H1 (cell line): ENCODE results near the gene HBD. TPM values are rescaled to one million over a fixed set of nuclear protein-coding genes. Genes with fewer than 3 reads are reported as not detected.

Source experiments
- CTCF ChIA-PET: fragments of 300-600 bp; sonication (Branson Sonifier 250); formaldehyde crosslinking; loops from one replicate; lab custom pipeline; 2021; ENCODE audit not compliant: partially characterized antibody; lab: Charles Lee
- POLR2A ChIA-PET: fragments of 300-600 bp; sonication (Branson Sonifier 250); formaldehyde crosslinking; loops from one replicate; lab custom pipeline; 2021; ENCODE audit warnings: inconsistent platforms; ENCODE audit not compliant: partially characterized antibody; lab: Charles Lee
- DNase-seq, 2 experiments: peaks; one replicate each; pipeline versions ENCODE4 v3.0.0 to v3.0.0-alpha.2; 2010 to 2022; ENCODE audit warnings: low spot score in 2 of 2, low read depth in 1 of 2, mixed read lengths in 1 of 2
- FAIRE-seq: peaks from 2 replicates; lab custom pipeline; 2011; peaks lifted over from hg19 to GRCh38; lab: Jason Lieb, UNC
- H2AFZ ChIP-seq: 2 replicates; pipeline ENCODE4 v1.8.1; 2012; ENCODE audit warnings: low read length, inconsistent platforms
- H2AK5ac ChIP-seq: 2 replicates; pipeline ENCODE4 v1.6.1; 2013; ENCODE audit warnings: low read depth, low read length
- H2BK120ac ChIP-seq: replicated peaks from 2 replicates; pipeline ENCODE3; 2013; ENCODE audit warnings: low read depth, low read length, inconsistent platforms
- H2BK12ac ChIP-seq: 2 replicates; pipeline ENCODE4 v1.6.1; 2013; ENCODE audit warnings: low read depth, low read length
- H2BK15ac ChIP-seq: 2 replicates; pipeline ENCODE4 v1.6.1; 2013; ENCODE audit warnings: low read length
- H2BK20ac ChIP-seq: 2 replicates; pipeline ENCODE4 v1.6.1; 2013; ENCODE audit warnings: low read length
- H2BK5ac ChIP-seq: 2 replicates; pipeline ENCODE4 v1.6.1; 2013; ENCODE audit warnings: low read depth, low read length
- H3K14ac ChIP-seq: 2 replicates; pipeline ENCODE4 v1.6.1; 2013; ENCODE audit warnings: inconsistent platforms; ENCODE audit not compliant: insufficient read length
- H3K18ac ChIP-seq: 2 replicates; pipeline ENCODE4 v1.6.1; 2013; ENCODE audit warnings: low read length; ENCODE audit errors: extremely low read depth
- H3K23ac ChIP-seq: 2 replicates; pipeline ENCODE4 v1.6.1; 2013; ENCODE audit warnings: inconsistent platforms; ENCODE audit not compliant: insufficient read length
- H3K23me2 ChIP-seq: 2 replicates; pipeline ENCODE4 v1.6.1; 2013; ENCODE audit warnings: low read depth, low read length
- H3K27ac ChIP-seq: 2 replicates; pipeline ENCODE4 v1.6.1; 2011; ENCODE audit warnings: low read depth, low read length, inconsistent platforms
- H3K27me3 ChIP-seq, 4 experiments: replicated peaks in 1 of 4; 1 replicate in 1 of 4; 2 replicates in 3 of 4; pipeline versions ENCODE4 v1.6.1 to v1.8.1; 2011 to 2013; ENCODE audit warnings: low read length in 3 of 4, mild to moderate bottlenecking in 3 of 4, inconsistent platforms in 2 of 4, mixed read lengths in 2 of 4, moderate library complexity in 1 of 4; ENCODE audit not compliant: control insufficient read depth in 3 of 4, insufficient read depth in 3 of 4; ENCODE audit errors: extremely low read depth in 1 of 4
- H3K36me3 ChIP-seq, 4 experiments: 2 replicates each; pipeline versions ENCODE4 v1.6.1 to v1.8.1; 2011 to 2013; ENCODE audit warnings: mild to moderate bottlenecking in 4 of 4, low read length in 3 of 4, moderate library complexity in 2 of 4, control low read depth in 1 of 4, inconsistent platforms in 1 of 4; ENCODE audit not compliant: insufficient read depth in 4 of 4, control insufficient read depth in 2 of 4
- H3K4ac ChIP-seq: replicated peaks from 2 replicates; pipeline ENCODE3; 2013; ENCODE audit warnings: low read length, low read depth, mixed read lengths, inconsistent platforms; ENCODE audit not compliant: insufficient read length
- H3K4me1 ChIP-seq, 4 experiments: replicated peaks in 1 of 4; 1 replicate in 1 of 4; 2 replicates in 3 of 4; pipeline versions ENCODE4 v1.6.1 to v1.8.1; 2011 to 2013; ENCODE audit warnings: low read length in 3 of 4, inconsistent platforms in 2 of 4, mixed read lengths in 1 of 4; ENCODE audit not compliant: insufficient read depth in 4 of 4, control insufficient read depth in 3 of 4
- H3K4me2 ChIP-seq, 2 experiments: 2 replicates each; pipeline versions ENCODE4 v1.6.1 to v1.8.1; 2011 to 2013; ENCODE audit warnings: low read depth in 2 of 2, low read length in 2 of 2, control low read depth in 1 of 2, inconsistent platforms in 1 of 2, mild to moderate bottlenecking in 1 of 2; ENCODE audit not compliant: insufficient read depth in 1 of 2
- H3K4me3 ChIP-seq, 4 experiments: fragments of 200-600, 300-600 bp in 1 of 4; sonication (generic), shearing (Covaris generic), sonication (Bioruptor Twin) in 1 of 4; 2 replicates each; pipeline versions ENCODE4 v1.5.1 to v1.8.1; 2011 to 2016; ENCODE audit warnings: low read length in 4 of 4, low read depth in 3 of 4, control low read depth in 2 of 4, inconsistent platforms in 2 of 4, mild to moderate bottlenecking in 2 of 4, mixed read lengths in 1 of 4, moderate library complexity in 1 of 4; ENCODE audit not compliant: insufficient read depth in 2 of 4; ENCODE audit errors: extremely low read depth in 1 of 4
- H3K56ac ChIP-seq: replicated peaks from 2 replicates; pipeline ENCODE3; 2013; ENCODE audit warnings: low read depth, mild to moderate bottlenecking, mixed read lengths, low read length, inconsistent platforms; ENCODE audit not compliant: insufficient read length
- H3K79me1 ChIP-seq: 2 replicates; pipeline ENCODE4 v1.6.1; 2013; ENCODE audit warnings: low read depth, low read length, control low read depth
- H3K79me2 ChIP-seq, 2 experiments: 2 replicates each; pipeline versions ENCODE4 v1.6.1 to v1.8.1; 2012 to 2013; ENCODE audit warnings: low read length in 2 of 2, mild to moderate bottlenecking in 2 of 2, inconsistent platforms in 1 of 2; ENCODE audit not compliant: insufficient read depth in 2 of 2, control insufficient read depth in 1 of 2
- H3K9ac ChIP-seq, 4 experiments: replicated peaks in 1 of 4; 1 replicate in 1 of 4; 2 replicates in 3 of 4; pipeline versions ENCODE4 v1.6.1 to v1.8.1; 2011 to 2013; ENCODE audit warnings: low read depth in 3 of 4, low read length in 3 of 4, control low read depth in 2 of 4, mild to moderate bottlenecking in 2 of 4, moderate library complexity in 2 of 4, inconsistent platforms in 1 of 4; ENCODE audit errors: extremely low read depth in 1 of 4
- H3K9me3 ChIP-seq, 2 experiments: 2 replicates each; pipeline versions ENCODE4 v1.6.1 to v1.8.1; 2012 to 2013; ENCODE audit warnings: mild to moderate bottlenecking in 2 of 2, moderate library complexity in 2 of 2, control low read depth in 1 of 2, inconsistent platforms in 1 of 2, low read depth in 1 of 2, low read length in 1 of 2, mixed read lengths in 1 of 2; ENCODE audit not compliant: insufficient read depth in 2 of 2
- H4K20me1 ChIP-seq, 2 experiments: replicated peaks in 1 of 2; 2 replicates each; pipeline versions ENCODE3 to v1.8.1; 2011 to 2013; ENCODE audit warnings: inconsistent platforms in 2 of 2, low read length in 2 of 2, mild to moderate bottlenecking in 1 of 2; ENCODE audit not compliant: insufficient read depth in 2 of 2, control insufficient read depth in 1 of 2
- H4K5ac ChIP-seq: 2 replicates; pipeline ENCODE4 v1.6.1; 2013; ENCODE audit warnings: low read length, low read depth, mixed read lengths, inconsistent platforms; ENCODE audit not compliant: insufficient read length
- H4K8ac ChIP-seq: 2 replicates; pipeline ENCODE4 v1.8.0; 2013; ENCODE audit warnings: mild to moderate bottlenecking, moderate library complexity, low read length, inconsistent platforms; ENCODE audit not compliant: insufficient read depth; ENCODE audit errors: extremely low read depth
- H4K91ac ChIP-seq: replicated peaks from 2 replicates; pipeline ENCODE3; 2013; ENCODE audit warnings: low read length, mixed read lengths, inconsistent platforms; ENCODE audit not compliant: insufficient read length
- ASH2L ChIP-seq: fragments of 200-600, 300-600 bp; sonication (generic); IDR thresholded peaks from one replicate; pipeline ENCODE4 v1.7.1; 2017; ENCODE audit warnings: low read length
- ATF2 ChIP-seq: IDR thresholded peaks from 2 replicates; pipeline ENCODE4 v1.6.1; 2012; ENCODE audit warnings: low read length, inconsistent platforms
- BCL11A ChIP-seq, 2 experiments: IDR thresholded peaks; one replicate each; pipeline ENCODE4 v1.6.1; 2011; ENCODE audit warnings: low read depth in 2 of 2, low read length in 2 of 2, mild to moderate bottlenecking in 2 of 2
- JUND ChIP-seq: IDR thresholded peaks from 2 replicates; pipeline ENCODE4 v1.6.1; 2011; ENCODE audit warnings: mild to moderate bottlenecking, improper control_type of control experiment, low read length
- KDM4A ChIP-seq: IDR thresholded peaks from one replicate; pipeline ENCODE4 v1.7.1; 2012; ENCODE audit warnings: low read depth, mild to moderate bottlenecking, moderate library complexity, low read length, inconsistent platforms; ENCODE audit not compliant: severe bottlenecking
- PHF8 ChIP-seq: fragments of 200-600 bp; sonication (generic); conservative IDR thresholded peaks from 2 replicates; pipeline ENCODE4 v1.7.1; 2012; ENCODE audit warnings: low read depth, mild to moderate bottlenecking, inconsistent platforms, low read length, moderate library complexity
- POU5F1 ChIP-seq: IDR thresholded peaks from 2 replicates; pipeline ENCODE4 v1.6.1; 2011; ENCODE audit warnings: low read depth, mild to moderate bottlenecking, low read length, moderate library complexity
- SIN3A ChIP-seq, 2 experiments: IDR thresholded peaks in 1 of 2; conservative IDR thresholded peaks in 1 of 2; 2 replicates each; pipeline ENCODE4 v1.6.1; 2011 to 2012; ENCODE audit warnings: low read length in 2 of 2, improper control_type of control experiment in 1 of 2, low read depth in 1 of 2, mild to moderate bottlenecking in 1 of 2
- TEAD4 ChIP-seq: IDR thresholded peaks from 2 replicates; pipeline ENCODE4 v1.6.1; 2012; ENCODE audit warnings: low read depth, low read length, inconsistent platforms, mixed read lengths
- ZNF274 ChIP-seq: IDR thresholded peaks from 2 replicates; pipeline ENCODE4 v1.7.0; 2012; ENCODE audit warnings: low read length, borderline replicate concordance; ENCODE audit errors: extremely low read depth
- WGBS, 2 experiments: shearing (Covaris generic) in 1 of 2; methylation state at CpG; one replicate each; pipeline versions ENCODE4 v1.1.6 to v1.1.7; 2013 to 2015; ENCODE audit warnings: low lambda C conversion rate in 2 of 2, mixed read lengths in 2 of 2, inconsistent platforms in 1 of 2, low coverage in 1 of 2, missing lambda C conversion rate in 1 of 2; ENCODE audit not compliant: insufficient replicate concordance in 2 of 2, insufficient coverage in 1 of 2, insufficient read length in 1 of 2; ENCODE audit errors: extremely low coverage in 1 of 2, missing lambda C conversion rate in 1 of 2; 5-methylcytosine and 5-hydroxymethylcytosine counted together
- polyA plus RNA-seq, 7 experiments: library from polyadenylated mRNA; depleted of rRNA in 3 of 7; stranded (reverse) in 5 of 7; unstranded in 2 of 7; fragments of >200 nt in 5 of 7; fragments of 200-250 nt in 2 of 7; gene quantifications; 1 replicate in 5 of 7; 2 replicates in 1 of 7; 4 replicates in 1 of 7; pipeline versions ENCODE4 v1.2.1 to v1.2.3, GENCODE V29; 2011 to 2013; ENCODE audit warnings: missing spikeins in 2 of 7, mixed read lengths in 2 of 7
- total RNA-seq: library from RNA; stranded (reverse); fragmentation: NEBNext Ultra II Directional; extraction: Animal tissue kit (Norgen Biotek cat#: 25700); gene quantifications from 2 replicates; pipeline ENCODE4 v1.2.1, GENCODE V29; 2021

The HBD gene
- total and polyA plus RNA-seq, 2 of the 8 experiments (the other 6 are each of a cell fraction or from before 2014, with no cell fraction given) = not detected

- no peaks in the 10 kb centered on the region for H3K79me1 ChIP-seq
- no peak overlapping the region for H3K4me3 ChIP-seq
- no peaks in the 10 kb centered on the region; a peak in 1 of 7 replicates for H3K27me3 ChIP-seq
- no peak overlapping the region for H3K27ac ChIP-seq
- no peak overlapping the region for H3K18ac ChIP-seq
- no peak overlapping the region for H3K56ac ChIP-seq
- FAIRE-seq = no peak
- no peaks in the 10 kb centered on the region for H3K23me2 ChIP-seq
- H2AFZ ChIP-seq = no peak overlapping the region
- no peak overlapping the region for H3K4me2 ChIP-seq
- H3K9me3 ChIP-seq = no peaks in the 10 kb centered on the region
- H2BK5ac ChIP-seq = no peak overlapping the region
- no peak for TF ChIP-seq BCL11A (IDR thresholded peaks at IDR 0.05; ENCODE audit: low read depth in 2 of 2, low read length in 2 of 2)
- no peak for TF ChIP-seq ATF2
- no peak for TF ChIP-seq POU5F1
- no peak for TF ChIP-seq JUND
- no peak for TF ChIP-seq ZNF274
- no peak for TF ChIP-seq SIN3A (conservative IDR thresholded peaks at IDR 0.05 in 1 of 2, IDR thresholded peaks at IDR 0.05 in 1 of 2; ENCODE audit: low read depth in 1 of 2, low read length in 2 of 2)
- no peak for TF ChIP-seq TEAD4
- TF ChIP-seq KDM4A = no peak
- TF ChIP-seq ASH2L = no peak
- no peak for TF ChIP-seq PHF8
- no peak overlapping the region for H2BK12ac ChIP-seq
- CTCF ChIA-PET = interaction anchor here (1.3 to 1.9 kb wide), 2 partner anchors 13 to 44 kb away, joined by 3 to 4 read pairs; no protein-coding TSS in a partner anchor
- H3K14ac ChIP-seq = no peak overlapping the region
- no peaks in the 10 kb centered on the region for H3K79me2 ChIP-seq
- DNase-seq = no peak
- no peak overlapping the region for H3K4ac ChIP-seq
- H3K4me1 ChIP-seq = no peaks in the 10 kb centered on the region
- 87% methylated on average over 6 of the region's 6 CpGs; no CpG with 5 or more reads in 1 of the 2 experiments for WGBS, 2 experiments
- H4K8ac ChIP-seq = no peak overlapping the region
- no peak overlapping the region for H2AK5ac ChIP-seq
- H2BK120ac ChIP-seq = no peak overlapping the region
- H2BK15ac ChIP-seq = no peak overlapping the region
- no peaks in the 10 kb centered on the region for H3K36me3 ChIP-seq
- POLR2A ChIA-PET = no interaction called here
- no peak overlapping the region for H4K91ac ChIP-seq
- H3K9ac ChIP-seq = no peak overlapping the region
- no peak overlapping the region for H3K23ac ChIP-seq
- H2BK20ac ChIP-seq = no peak overlapping the region
- no peak overlapping the region for H4K5ac ChIP-seq
- no peaks in the 10 kb centered on the region for H4K20me1 ChIP-seq
Observed at GRCh38 chr11:5246772-5247471, 12.6 kb upstream of the HBD start.
